Activated CD4-positive, alpha-beta memory T cell treated with anti-CD3 and anti-CD28 coated beads, Interleukin-2, amount 10 ng/mL, durations not matched to agents 7 days and 5 days (primary cell): ENCODE data around the gene EMILIN3. TPM values are rescaled to one million over a fixed set of nuclear protein-coding genes. Genes with fewer than 3 reads are reported as not detected.

Source experiments
- CTCF ChIA-PET: fragments of 350-600 bp; sonication (Branson Sonifier 250); formaldehyde crosslinking; loops from one replicate; lab custom pipeline; 2021; ENCODE audit warnings: antibody characterized with exemption, inconsistent platforms; lab: Charles Lee
- POLR2A ChIA-PET: fragments of 350-600 bp; sonication (Branson Sonifier 250); formaldehyde crosslinking; loops from one replicate; lab custom pipeline; 2021; ENCODE audit warnings: antibody characterized with exemption; lab: Charles Lee
- DNase-seq: peaks from one replicate; pipeline ENCODE4 v3.0.0-alpha.2; 2020
- H3K27ac Mint-ChIP-seq: one replicate; pipeline ENCODE4 v1.8.0; 2021; ENCODE audit warnings: mild to moderate bottlenecking, mixed read lengths
- H3K27me3 Mint-ChIP-seq: one replicate; pipeline ENCODE4 v1.8.0; 2021; ENCODE audit warnings: mixed read lengths
- H3K36me3 Mint-ChIP-seq: one replicate; pipeline ENCODE4 v1.8.0; 2021; ENCODE audit warnings: low read depth, mixed read lengths
- H3K4me1 Mint-ChIP-seq: one replicate; pipeline ENCODE4 v1.8.0; 2021; ENCODE audit warnings: mixed read lengths
- H3K4me3 Mint-ChIP-seq: one replicate; pipeline ENCODE4 v1.8.0; 2021; ENCODE audit warnings: mild to moderate bottlenecking, mixed read lengths
- H3K9me3 Mint-ChIP-seq: one replicate; pipeline ENCODE4 v1.8.0; 2021; ENCODE audit warnings: mixed read lengths
- total RNA-seq, 2 experiments: library from RNA; stranded (reverse); gene quantifications; one replicate each; pipeline ENCODE4 v1.2.3, GENCODE V29; 2021

Gene EMILIN3
- total RNA-seq, 2 experiments from 2014 or later: not detected

- ChIA-PET CTCF (interaction anchor here (1.5 kb wide), 1 partner anchor 354 kb away, joined by 3 read pairs; no protein-coding TSS in a partner anchor), POLR2A (interaction anchor here (0.9 kb wide), 1 partner anchor 97 kb away, joined by 3 read pairs; no protein-coding TSS in a partner anchor)
These were observed 21.5 kb downstream of the EMILIN3 start for GRCh38 chr20:41344938-41345728.

GRCh38 chr20:41344477-41344876 lies 22.1 kb downstream of the EMILIN3 start:
- Mint-ChIP-seq H3K4me1 (peaks cover 12% of the 10 kb centered on the region), H3K27me3 (peaks cover 5% of the 10 kb centered on the region), H3K9me3 (no peaks in the 10 kb centered on the region), H3K4me3 (no peak overlapping the region), H3K36me3 (no peaks in the 10 kb centered on the region), H3K27ac (no peak overlapping the region)
- DNase-seq: no peak
- ChIA-PET CTCF (interaction anchor here (1.5 kb wide), 1 partner anchor 354 kb away, joined by 3 read pairs; no protein-coding TSS in a partner anchor), POLR2A (interaction anchor here (0.9 kb wide), 1 partner anchor 97 kb away, joined by 3 read pairs; no protein-coding TSS in a partner anchor)

More at GRCh38 chr20:41344938-41345728, 21.5 kb downstream of the EMILIN3 start:
- Mint-ChIP-seq H3K27me3 (no peaks in the 10 kb centered on the region), H3K36me3 (no peaks in the 10 kb centered on the region), H3K4me3 (no peak overlapping the region), H3K27ac (no peak overlapping the region), H3K9me3 (no peaks in the 10 kb centered on the region), H3K4me1 (peaks cover 5% of the 10 kb centered on the region)
- no peak for DNase-seq

GRCh38 chr20:41342474-41343464 lies 23.8 kb downstream of the EMILIN3 start:
- H3K27ac Mint-ChIP-seq: no peak overlapping the region
- no peaks in the 10 kb centered on the region for H3K9me3 Mint-ChIP-seq
- peaks cover 12% of the 10 kb centered on the region for H3K4me1 Mint-ChIP-seq
- ChIA-PET CTCF (interaction anchor here (0.6 to 1.3 kb wide), 2 partner anchors 119 to 208 kb away, joined by 3 to 5 read pairs; no protein-coding TSS in a partner anchor), POLR2A (no interaction called here)
- DNase-seq: no peak
- H3K4me3 Mint-ChIP-seq: no peak overlapping the region
- peaks cover 5% of the 10 kb centered on the region for H3K27me3 Mint-ChIP-seq
- H3K36me3 Mint-ChIP-seq: no peaks in the 10 kb centered on the region

GRCh38 chr20:41340327-41341055 lies 26.1 kb downstream of the EMILIN3 start, which contains the start of gene LPIN3:
TSS of gene LPIN3 (plus strand) at chr20:41340821. CDS start at chr20:41345804, 4,983 bp downstream.
- peak; percentile 65 for DNase-seq
- POLR2A ChIA-PET: interaction anchor here (1.1 kb wide), 1 partner anchor 205 kb away, joined by 3 read pairs; no protein-coding TSS in a partner anchor
- H3K4me1 Mint-ChIP-seq: peaks cover 12% of the 10 kb centered on the region
- no peaks in the 10 kb centered on the region for H3K9me3 Mint-ChIP-seq
- no peak within 1 kb of the TSS for H3K27ac Mint-ChIP-seq
- H3K36me3 Mint-ChIP-seq: no peaks in the 10 kb centered on the region
- peak within 1 kb of the TSS; percentile 62 for H3K4me3 Mint-ChIP-seq
- peaks cover 5% of the 10 kb centered on the region for H3K27me3 Mint-ChIP-seq
- CTCF ChIA-PET: interaction anchor here (0.7 to 4.9 kb wide), 15 partner anchors 10 to 376 kb away, joined by 3 to 51 read pairs (median 5); partner anchors contain the start of gene PLCG1

GRCh38 chr20:41339957-41340326 lies 26.7 kb downstream of the EMILIN3 start:
- CTCF ChIA-PET: interaction anchor here (0.7 to 4.9 kb wide), 18 partner anchors 9 to 375 kb away, joined by 3 to 51 read pairs (median 6); partner anchors contain the start of gene PLCG1
- POLR2A ChIA-PET: interaction anchor here (0.6 to 1.1 kb wide), 4 partner anchors 183 to 205 kb away, joined by 3 read pairs; no protein-coding TSS in a partner anchor
- peaks cover 5% of the 10 kb centered on the region for H3K27me3 Mint-ChIP-seq
- no peaks in the 10 kb centered on the region for H3K9me3 Mint-ChIP-seq
- peak; percentile 86 for DNase-seq
- peak overlapping the region; percentile 62 for H3K4me3 Mint-ChIP-seq
- H3K27ac Mint-ChIP-seq: no peak overlapping the region
- H3K4me1 Mint-ChIP-seq: peaks cover 12% of the 10 kb centered on the region
- no peaks in the 10 kb centered on the region for H3K36me3 Mint-ChIP-seq

- ChIA-PET POLR2A (interaction anchor here (0.7 to 1.4 kb wide), 2 partner anchors 164 to 201 kb away, joined by 3 to 5 read pairs; no protein-coding TSS in a partner anchor), CTCF (interaction anchor here (1.1 to 4.9 kb wide), 4 partner anchors 7 to 206 kb away, joined by 3 to 51 read pairs (median 18); partner anchors contain the start of gene PLCG1)
- peaks cover 7% of the 10 kb centered on the region for H3K27me3 Mint-ChIP-seq
- H3K9me3 Mint-ChIP-seq: no peaks in the 10 kb centered on the region
- no peaks in the 10 kb centered on the region for H3K36me3 Mint-ChIP-seq
- H3K4me1 Mint-ChIP-seq: peaks cover 12% of the 10 kb centered on the region
- no peak overlapping the region for H3K4me3 Mint-ChIP-seq
- no peak overlapping the region for H3K27ac Mint-ChIP-seq
- DNase-seq: no peak
These were observed 29.7 kb downstream of the EMILIN3 start for GRCh38 chr20:41336711-41337492.

- Mint-ChIP-seq H3K9me3 (no peaks in the 10 kb centered on the region), H3K27me3 (peaks cover 7% of the 10 kb centered on the region), H3K27ac (no peak overlapping the region), H3K4me3 (no peak overlapping the region), H3K36me3 (no peaks in the 10 kb centered on the region), H3K4me1 (peaks cover 12% of the 10 kb centered on the region)
- ChIA-PET POLR2A (no interaction called here), CTCF (no interaction called here)
- no peak for DNase-seq
These were observed 31.0 kb downstream of the EMILIN3 start for GRCh38 chr20:41335591-41335990.

GRCh38 chr20:41334443-41335421 lies 31.9 kb downstream of the EMILIN3 start:
- Mint-ChIP-seq H3K36me3 (no peaks in the 10 kb centered on the region), H3K4me1 (peaks cover 7% of the 10 kb centered on the region), H3K27me3 (peaks cover 5% of the 10 kb centered on the region), H3K27ac (no peak overlapping the region), H3K4me3 (no peak overlapping the region), H3K9me3 (no peaks in the 10 kb centered on the region)
- POLR2A ChIA-PET: no interaction called here
- DNase-seq: no peak
- CTCF ChIA-PET: interaction anchor here (1.0 to 1.1 kb wide), 2 partner anchors 162 to 199 kb away, joined by 3 read pairs; no protein-coding TSS in a partner anchor

- Mint-ChIP-seq H3K9me3 (no peaks in the 10 kb centered on the region), H3K4me3 (no peak overlapping the region), H3K4me1 (peaks cover 11% of the 10 kb centered on the region), H3K36me3 (no peaks in the 10 kb centered on the region), H3K27ac (no peak overlapping the region), H3K27me3 (peaks cover 2% of the 10 kb centered on the region)
- no peak for DNase-seq
- ChIA-PET CTCF (interaction anchor here (1.0 to 1.1 kb wide), 2 partner anchors 161 to 199 kb away, joined by 3 read pairs; no protein-coding TSS in a partner anchor), POLR2A (no interaction called here)
These were observed 32.6 kb downstream of the EMILIN3 start for GRCh38 chr20:41334036-41334435.

- Mint-ChIP-seq H3K9me3 (no peaks in the 10 kb centered on the region), H3K4me1 (peaks cover 14% of the 10 kb centered on the region), H3K27ac (no peak overlapping the region), H3K4me3 (no peak overlapping the region), H3K36me3 (no peaks in the 10 kb centered on the region), H3K27me3 (peaks cover 2% of the 10 kb centered on the region)
- ChIA-PET CTCF (interaction anchor here (1.1 kb wide), 1 partner anchor 8 kb away, joined by 6 read pairs; no protein-coding TSS in a partner anchor), POLR2A (no interaction called here)
- DNase-seq: no peak
These were observed 34.9 kb downstream of the EMILIN3 start for GRCh38 chr20:41331731-41332130.
